ENCODE results near the gene TAF11L9. TPM values are rescaled to one million over a fixed set of nuclear protein-coding genes. Genes with fewer than 3 reads are reported as not detected.

TAF11L9 gene
- total RNA-seq, 4 donors from 2014 or later: not detected

Small RNAs within 50 kb of the gene (small RNA-seq; reads per million reads assigned to genes)
- gene AC233724.3: 0 reads per million in 4 donors
- gene AC233724.4: 0 reads per million in 4 donors
- gene AC233724.6: 0 reads per million in 4 donors
- gene AC233724.7: 0 reads per million in 4 donors

Other genes with a start within 250 kb of the TAF11L9 start
- not detected for gene TAF11L2, start 96.2 kb downstream of the TAF11L9 start, total RNA-seq
- not detected for gene TAF11L3, start 76.0 kb downstream of the TAF11L9 start, total RNA-seq
- gene TAF11L4, start 72.6 kb downstream of the TAF11L9 start, total RNA-seq: not detected
- not detected for gene TAF11L5, start 69.2 kb downstream of the TAF11L9 start, total RNA-seq
- gene TAF11L6, start 65.7 kb downstream of the TAF11L9 start, total RNA-seq: not detected
- gene TAF11L7, start 8.6 kb downstream of the TAF11L9 start, total RNA-seq: not detected
- gene TAF11L8, start 3.4 kb downstream of the TAF11L9 start, total RNA-seq: not detected
- not detected for gene TAF11L10, start 3.4 kb upstream of the TAF11L9 start, total RNA-seq
- gene TAF11L11, start 9.8 kb upstream of the TAF11L9 start, total RNA-seq: not detected
- gene TAF11L12, start 16.0 kb upstream of the TAF11L9 start, total RNA-seq: not detected
- not detected for gene TAF11L13, start 37.7 kb upstream of the TAF11L9 start, total RNA-seq
- gene TAF11L14, start 40.1 kb upstream of the TAF11L9 start, total RNA-seq: not detected

Data from gastroesophageal sphincter (tissue), 4 donors.